ENCODE measurements around the gene SHOC2.

DNA sequence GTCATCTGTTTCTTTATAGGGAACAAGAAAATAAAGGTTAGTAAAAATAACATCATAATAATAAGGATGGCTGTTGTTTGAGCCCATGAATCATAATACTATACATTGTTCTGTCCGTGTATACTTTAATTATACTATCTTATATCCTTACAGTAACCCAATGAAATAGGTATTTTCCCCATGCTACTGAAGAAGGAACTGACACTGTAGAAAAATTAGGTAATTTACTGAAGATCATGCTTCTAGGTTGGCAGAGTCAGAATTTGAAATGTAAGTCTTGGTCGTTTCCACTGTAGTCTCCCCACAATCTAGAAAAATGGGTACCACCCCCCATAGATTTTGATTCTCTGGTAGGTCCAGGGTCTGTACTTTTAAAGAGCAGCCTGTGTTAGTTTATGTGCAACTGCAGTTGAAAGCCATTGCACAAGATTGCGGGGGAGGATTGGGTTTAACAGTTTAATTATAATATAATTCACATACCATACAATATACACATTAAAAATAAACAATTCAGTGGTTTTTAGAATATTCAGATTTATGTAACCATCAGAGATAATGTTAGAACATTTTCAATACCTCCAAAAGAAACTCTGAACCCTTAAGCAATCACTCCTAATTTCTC is 47.7 kb downstream of the SHOC2 start:
- TF ChIP-seq EZH2 (IDR thresholded peaks at IDR 0.05; ENCODE audit: low read depth, unreplicated experiment) (no peak), CTCF (conservative IDR thresholded peaks at IDR 0.05; ENCODE audit: low read depth in 2 of 2) (no peak), POLR2AphosphoS5 (IDR thresholded peaks at IDR 0.05; ENCODE audit: low read depth) (no peak), EZH2phosphoT487 (IDR thresholded peaks at IDR 0.05; ENCODE audit: unreplicated experiment) (no peak), CREB1 (CRISPR knock-in tag; IDR thresholded peaks at IDR 0.05; ENCODE audit: low read depth) (no peak)
- TF ChIP-seq, protein P1, sequence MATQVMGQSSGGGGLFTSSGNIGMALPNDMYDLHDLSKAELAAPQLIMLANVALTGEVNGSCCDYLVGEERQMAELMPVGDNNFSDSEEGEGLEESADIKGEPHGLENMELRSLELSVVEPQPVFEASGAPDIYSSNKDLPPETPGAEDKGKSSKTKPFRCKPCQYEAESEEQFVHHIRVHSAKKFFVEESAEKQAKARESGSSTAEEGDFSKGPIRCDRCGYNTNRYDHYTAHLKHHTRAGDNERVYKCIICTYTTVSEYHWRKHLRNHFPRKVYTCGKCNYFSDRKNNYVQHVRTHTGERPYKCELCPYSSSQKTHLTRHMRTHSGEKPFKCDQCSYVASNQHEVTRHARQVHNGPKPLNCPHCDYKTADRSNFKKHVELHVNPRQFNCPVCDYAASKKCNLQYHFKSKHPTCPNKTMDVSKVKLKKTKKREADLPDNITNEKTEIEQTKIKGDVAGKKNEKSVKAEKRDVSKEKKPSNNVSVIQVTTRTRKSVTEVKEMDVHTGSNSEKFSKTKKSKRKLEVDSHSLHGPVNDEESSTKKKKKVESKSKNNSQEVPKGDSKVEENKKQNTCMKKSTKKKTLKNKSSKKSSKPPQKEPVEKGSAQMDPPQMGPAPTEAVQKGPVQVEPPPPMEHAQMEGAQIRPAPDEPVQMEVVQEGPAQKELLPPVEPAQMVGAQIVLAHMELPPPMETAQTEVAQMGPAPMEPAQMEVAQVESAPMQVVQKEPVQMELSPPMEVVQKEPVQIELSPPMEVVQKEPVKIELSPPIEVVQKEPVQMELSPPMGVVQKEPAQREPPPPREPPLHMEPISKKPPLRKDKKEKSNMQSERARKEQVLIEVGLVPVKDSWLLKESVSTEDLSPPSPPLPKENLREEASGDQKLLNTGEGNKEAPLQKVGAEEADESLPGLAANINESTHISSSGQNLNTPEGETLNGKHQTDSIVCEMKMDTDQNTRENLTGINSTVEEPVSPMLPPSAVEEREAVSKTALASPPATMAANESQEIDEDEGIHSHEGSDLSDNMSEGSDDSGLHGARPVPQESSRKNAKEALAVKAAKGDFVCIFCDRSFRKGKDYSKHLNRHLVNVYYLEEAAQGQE (IDR thresholded peaks at IDR 0.05; ENCODE audit: unreplicated experiment): no peak
- TF ChIP-seq, protein P2, sequence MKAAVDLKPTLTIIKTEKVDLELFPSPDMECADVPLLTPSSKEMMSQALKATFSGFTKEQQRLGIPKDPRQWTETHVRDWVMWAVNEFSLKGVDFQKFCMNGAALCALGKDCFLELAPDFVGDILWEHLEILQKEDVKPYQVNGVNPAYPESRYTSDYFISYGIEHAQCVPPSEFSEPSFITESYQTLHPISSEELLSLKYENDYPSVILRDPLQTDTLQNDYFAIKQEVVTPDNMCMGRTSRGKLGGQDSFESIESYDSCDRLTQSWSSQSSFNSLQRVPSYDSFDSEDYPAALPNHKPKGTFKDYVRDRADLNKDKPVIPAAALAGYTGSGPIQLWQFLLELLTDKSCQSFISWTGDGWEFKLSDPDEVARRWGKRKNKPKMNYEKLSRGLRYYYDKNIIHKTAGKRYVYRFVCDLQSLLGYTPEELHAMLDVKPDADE (IDR thresholded peaks at IDR 0.05): no peak
